H9 (cell line): ENCODE results near the gene RNASE9. TPM values are rescaled to one million over a fixed set of nuclear protein-coding genes. Genes with fewer than 3 reads are reported as not detected.

Source experiments
- DNase-seq: peaks from one replicate; pipeline ENCODE4 v3.0.0-alpha.2; 2017
- H2AFZ ChIP-seq: one replicate; pipeline ENCODE4 v1.6.1; 2013; ENCODE audit warnings: mild to moderate bottlenecking, low read length, control low read depth, moderate library complexity
- H2AK5ac ChIP-seq: 2 replicates; pipeline ENCODE4 v1.6.1; 2013; ENCODE audit warnings: low read length, control low read depth, mixed read lengths; ENCODE audit not compliant: insufficient read length
- H2BK120ac ChIP-seq: one replicate; pipeline ENCODE4 v1.6.1; 2013; ENCODE audit warnings: low read depth, mild to moderate bottlenecking, low read length, control low read depth, inconsistent platforms; ENCODE audit not compliant: poor library complexity, severe bottlenecking
- H2BK12ac ChIP-seq: 2 replicates; pipeline ENCODE4 v1.6.1; 2013; ENCODE audit warnings: low read length, control low read depth, mixed read lengths, low read depth; ENCODE audit not compliant: insufficient read length
- H2BK15ac ChIP-seq: 2 replicates; pipeline ENCODE4 v1.6.1; 2013; ENCODE audit warnings: low read depth, low read length, control low read depth
- H2BK20ac ChIP-seq: one replicate; pipeline ENCODE4 v1.6.1; 2013; ENCODE audit warnings: low read depth, mild to moderate bottlenecking, low read length, control low read depth, inconsistent platforms; ENCODE audit not compliant: poor library complexity, severe bottlenecking
- H2BK5ac ChIP-seq: 2 replicates; pipeline ENCODE4 v1.6.1; 2013; ENCODE audit warnings: low read length, control low read depth, mixed read lengths; ENCODE audit not compliant: insufficient read length
- H3K14ac ChIP-seq: 2 replicates; pipeline ENCODE4 v1.6.1; 2013; ENCODE audit warnings: low read length, control low read depth; ENCODE audit not compliant: insufficient read depth
- H3K18ac ChIP-seq: 2 replicates; pipeline ENCODE4 v1.6.1; 2013; ENCODE audit warnings: low read depth, mild to moderate bottlenecking, mixed read lengths, low read length, control low read depth; ENCODE audit not compliant: insufficient read length
- H3K23ac ChIP-seq: 2 replicates; pipeline ENCODE4 v1.6.1; 2013; ENCODE audit warnings: low read length, control low read depth, mixed read lengths, low read depth; ENCODE audit not compliant: insufficient read length
- H3K23me2 ChIP-seq: 2 replicates; pipeline ENCODE4 v1.6.1; 2013; ENCODE audit warnings: low read depth, mild to moderate bottlenecking, mixed read lengths, low read length, control low read depth; ENCODE audit not compliant: insufficient read length, poor library complexity, severe bottlenecking
- H3K27ac ChIP-seq: 2 replicates; pipeline ENCODE4 v1.5.1; 2013; ENCODE audit warnings: low read length, control low read depth, mixed read lengths, low read depth; ENCODE audit not compliant: insufficient read length
- H3K27me3 ChIP-seq: 2 replicates; pipeline ENCODE4 v1.6.1; 2013; ENCODE audit warnings: low read length, control low read depth, inconsistent platforms; ENCODE audit not compliant: insufficient read depth
- H3K4ac ChIP-seq: 2 replicates; pipeline ENCODE4 v1.6.1; 2013; ENCODE audit warnings: low read depth, mild to moderate bottlenecking, control low read depth, inconsistent platforms, low read length, moderate library complexity
- H3K4me1 ChIP-seq: 2 replicates; pipeline ENCODE4 v1.6.1; 2013; ENCODE audit warnings: low read length, control low read depth, inconsistent platforms; ENCODE audit not compliant: insufficient read depth
- H3K4me2 ChIP-seq: 2 replicates; pipeline ENCODE4 v1.6.1; 2013; ENCODE audit warnings: low read length, control low read depth, mixed read lengths; ENCODE audit not compliant: insufficient read length, insufficient read depth
- H3K56ac ChIP-seq: 2 replicates; pipeline ENCODE4 v1.6.1; 2013; ENCODE audit warnings: low read depth, mild to moderate bottlenecking, mixed read lengths, low read length, control low read depth; ENCODE audit not compliant: insufficient read length
- H3K79me1 ChIP-seq: 2 replicates; pipeline ENCODE4 v1.6.1; 2013; ENCODE audit warnings: low read depth, mild to moderate bottlenecking, moderate library complexity, low read length, control low read depth, inconsistent platforms; ENCODE audit not compliant: insufficient read depth, poor library complexity, severe bottlenecking
- H3K79me2 ChIP-seq: 2 replicates; pipeline ENCODE4 v1.6.1; 2013; ENCODE audit warnings: low read length, control low read depth, inconsistent platforms; ENCODE audit not compliant: insufficient read depth
- H3K9ac ChIP-seq: 2 replicates; pipeline ENCODE4 v1.6.1; 2013; ENCODE audit warnings: low read length, control low read depth, mixed read lengths; ENCODE audit not compliant: insufficient read length; ENCODE audit errors: extremely low read depth
- H3K9me3 ChIP-seq: one replicate; pipeline ENCODE4 v1.6.1; 2013; ENCODE audit warnings: low read depth, low read length, inconsistent platforms; ENCODE audit not compliant: control insufficient read depth
- H3T11ph ChIP-seq: one replicate; pipeline ENCODE4 v1.6.1; 2013; ENCODE audit warnings: mild to moderate bottlenecking, low read length, control low read depth, inconsistent platforms
- H4K20me1 ChIP-seq: one replicate; pipeline ENCODE4 v1.6.1; 2013; ENCODE audit not compliant: control insufficient read depth, insufficient read length, insufficient read depth
- H4K5ac ChIP-seq: 2 replicates; pipeline ENCODE4 v1.6.1; 2013; ENCODE audit warnings: low read depth, mild to moderate bottlenecking, mixed read lengths, low read length, control low read depth; ENCODE audit not compliant: insufficient read length
- H4K8ac ChIP-seq: replicated peaks from 2 replicates; pipeline ENCODE4 v1.6.1; 2013; ENCODE audit warnings: low read length, control low read depth, mixed read lengths, low read depth; ENCODE audit not compliant: insufficient read length
- H4K91ac ChIP-seq: 2 replicates; pipeline ENCODE4 v1.6.1; 2013; ENCODE audit warnings: low read depth, mild to moderate bottlenecking, moderate library complexity, mixed read lengths, low read length, control low read depth; ENCODE audit not compliant: insufficient read length
- H3K27ac Mint-ChIP-seq, 3 experiments: 2 replicates in 2 of 3; 3 replicates in 1 of 3; pipeline ENCODE4 v1.8.0; 2020 to 2021; ENCODE audit warnings: mixed read lengths in 3 of 3, mild to moderate bottlenecking in 1 of 3, moderate library complexity in 1 of 3
- H3K27me3 Mint-ChIP-seq: 2 replicates; pipeline ENCODE4 v1.8.0; 2021; ENCODE audit warnings: low read depth, mild to moderate bottlenecking, moderate library complexity, mixed read lengths
- H3K36me3 Mint-ChIP-seq, 3 experiments: 2 replicates in 2 of 3; 3 replicates in 1 of 3; pipeline ENCODE4 v1.8.0; 2020 to 2021; ENCODE audit warnings: low read depth in 3 of 3, mixed read lengths in 3 of 3; ENCODE audit not compliant: insufficient read depth in 1 of 3
- H3K4me1 Mint-ChIP-seq, 2 experiments: 2 replicates each; pipeline ENCODE4 v1.8.0; 2020; ENCODE audit warnings: mixed read lengths in 2 of 2
- H3K4me3 Mint-ChIP-seq, 2 experiments: 2 replicates in 1 of 2; 3 replicates in 1 of 2; pipeline ENCODE4 v1.8.0; 2020 to 2021; ENCODE audit warnings: mild to moderate bottlenecking in 2 of 2, mixed read lengths in 2 of 2, moderate library complexity in 1 of 2
- H3K9me3 Mint-ChIP-seq, 2 experiments: 2 replicates in 1 of 2; 3 replicates in 1 of 2; pipeline ENCODE4 v1.8.0; 2020; ENCODE audit warnings: mild to moderate bottlenecking in 2 of 2, mixed read lengths in 2 of 2, moderate library complexity in 1 of 2
- CTCF ChIP-seq: fragments of 200-600 bp; sonication (generic); conservative IDR thresholded peaks from 3 replicates; pipeline ENCODE4 v1.8.0; 2021; ENCODE audit warnings: antibody characterized with exemption, mild to moderate bottlenecking
- total RNA-seq: library from RNA; stranded (reverse); gene quantifications from 2 replicates; pipeline ENCODE4 v1.2.1, GENCODE V29; 2021

RNASE9 gene
- total RNA-seq, 1 experiment from 2014 or later, result not detected

- Histone ChIP-seq H3K79me2 (no peaks in the 10 kb centered on the region), H3K18ac (no peak overlapping the region), H4K8ac (no peak overlapping the region), H2BK120ac (no peak overlapping the region), H2AK5ac (no peak overlapping the region), H3K27ac (no peak overlapping the region), H2BK20ac (no peak overlapping the region), H3K56ac (no peak overlapping the region), H4K91ac (no peak overlapping the region), H3K14ac (no peak overlapping the region), H3K23ac (no peak overlapping the region), H3K9ac (no peak overlapping the region), H4K20me1 (no peaks in the 10 kb centered on the region), H2BK12ac (no peak overlapping the region), H3K4me1 (peaks cover 7% of the 10 kb centered on the region; the same call in 1 of the 2 replicates), H3K27me3 (no peaks in the 10 kb centered on the region), H2BK5ac (no peak overlapping the region), H3T11ph (no peak overlapping the region), H3K9me3 (peaks cover 7% of the 10 kb centered on the region), H4K5ac (no peak overlapping the region), H3K4me2 (no peak overlapping the region), H2BK15ac (no peak overlapping the region), H3K4ac (no peak overlapping the region), H2AFZ (no peak overlapping the region), H3K23me2 (no peaks in the 10 kb centered on the region), H3K79me1 (no peaks in the 10 kb centered on the region)
- no peaks in the 10 kb centered on the region for H3K27me3 Mint-ChIP-seq
- H3K27ac Mint-ChIP-seq, result no peak overlapping the region
- TF ChIP-seq CTCF, result no peak
- peaks cover 13 to 37% of the 10 kb centered on the region in 2 experiments for H3K9me3 Mint-ChIP-seq
- no peak overlapping the region for H3K4me3 Mint-ChIP-seq
- peaks cover 18 to 31% (median 29%) of the 10 kb centered on the region in 3 experiments for H3K36me3 Mint-ChIP-seq
- no peak for DNase-seq
- peaks cover 38 to 39% of the 10 kb centered on the region in 2 experiments for H3K4me1 Mint-ChIP-seq
Observed at GRCh38 chr14:20569066-20569465, 8.2 kb upstream of the RNASE9 start.
